Suprapubic skin (tissue), 4 donors: Measurements from ENCODE around the gene PPARGC1A.

Experiments used
- EP300 ChIP-seq: sonication (generic); formaldehyde crosslinking; IDR thresholded peaks from one replicate; pipeline ENCODE4 v1.6.1; 2017; ENCODE audit warnings: antibody characterized with exemption
- POLR2A ChIP-seq, 2 donors: fragments of 450-650 bp; IDR thresholded peaks; one replicate each; pipeline ENCODE4 v1.6.1; 2017; ENCODE audit warnings: antibody characterized with exemption in 2 of 2, mild to moderate bottlenecking in 2 of 2, moderate library complexity in 2 of 2
- POLR2AphosphoS5 ChIP-seq, 3 donors: sonication (generic); formaldehyde crosslinking; IDR thresholded peaks; one replicate each; pipeline ENCODE4 v1.6.1; 2017; ENCODE audit warnings: antibody characterized with exemption in 3 of 3
- TF ChIP-seq, protein P1 (sequence below), 2 donors: fragments of 200-600 bp in 1 of 2; fragments of 450-650 bp in 1 of 2; sonication (generic) in 1 of 2; IDR thresholded peaks; one replicate each; pipeline ENCODE4 v1.5.1; 2016 to 2019; ENCODE audit warnings: antibody characterized with exemption in 2 of 2, mild to moderate bottlenecking in 1 of 2, moderate library complexity in 1 of 2

DNA sequence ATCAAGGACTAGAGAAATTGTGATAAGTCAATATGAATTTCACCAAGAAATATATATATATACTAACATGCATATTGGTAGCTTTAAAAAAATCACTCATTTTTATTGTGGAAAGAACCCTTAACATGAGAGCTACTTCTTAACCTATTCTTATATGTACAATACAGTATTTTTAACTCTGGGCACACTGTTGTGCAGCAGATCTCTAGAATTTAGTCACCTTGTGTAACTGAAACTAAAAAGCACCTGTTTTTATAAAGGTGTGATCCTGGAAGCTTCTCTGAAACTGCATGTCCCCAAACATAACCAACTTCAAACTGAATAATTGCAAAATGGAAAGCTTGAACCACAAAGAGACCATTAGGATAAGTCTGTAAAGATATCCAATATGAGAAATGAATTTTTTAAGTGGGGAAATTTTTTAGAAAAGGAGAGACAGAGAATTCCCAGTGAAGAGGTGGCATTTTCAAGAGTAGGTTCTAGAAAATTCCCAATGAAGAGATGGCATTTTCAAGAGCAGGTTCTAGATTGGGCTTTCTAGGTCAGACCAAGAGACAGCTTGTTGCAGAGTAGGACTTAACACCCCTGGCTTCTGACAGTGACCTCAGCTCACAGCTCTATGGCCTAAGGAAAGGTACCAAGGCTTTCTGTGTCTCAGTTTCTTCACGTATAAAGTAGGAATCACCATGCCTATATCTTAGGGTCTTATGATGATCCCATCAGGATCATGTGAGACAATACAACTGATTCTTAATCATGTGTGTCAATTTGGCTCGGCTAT is 22.0 kb upstream of the PPARGC1A start:
- TF ChIP-seq, protein P1, sequence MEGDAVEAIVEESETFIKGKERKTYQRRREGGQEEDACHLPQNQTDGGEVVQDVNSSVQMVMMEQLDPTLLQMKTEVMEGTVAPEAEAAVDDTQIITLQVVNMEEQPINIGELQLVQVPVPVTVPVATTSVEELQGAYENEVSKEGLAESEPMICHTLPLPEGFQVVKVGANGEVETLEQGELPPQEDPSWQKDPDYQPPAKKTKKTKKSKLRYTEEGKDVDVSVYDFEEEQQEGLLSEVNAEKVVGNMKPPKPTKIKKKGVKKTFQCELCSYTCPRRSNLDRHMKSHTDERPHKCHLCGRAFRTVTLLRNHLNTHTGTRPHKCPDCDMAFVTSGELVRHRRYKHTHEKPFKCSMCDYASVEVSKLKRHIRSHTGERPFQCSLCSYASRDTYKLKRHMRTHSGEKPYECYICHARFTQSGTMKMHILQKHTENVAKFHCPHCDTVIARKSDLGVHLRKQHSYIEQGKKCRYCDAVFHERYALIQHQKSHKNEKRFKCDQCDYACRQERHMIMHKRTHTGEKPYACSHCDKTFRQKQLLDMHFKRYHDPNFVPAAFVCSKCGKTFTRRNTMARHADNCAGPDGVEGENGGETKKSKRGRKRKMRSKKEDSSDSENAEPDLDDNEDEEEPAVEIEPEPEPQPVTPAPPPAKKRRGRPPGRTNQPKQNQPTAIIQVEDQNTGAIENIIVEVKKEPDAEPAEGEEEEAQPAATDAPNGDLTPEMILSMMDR (IDR thresholded peaks at IDR 0.05) = no peak
- TF ChIP-seq POLR2A (IDR thresholded peaks at IDR 0.05) = no peak
- TF ChIP-seq EP300 = no peak
- TF ChIP-seq POLR2AphosphoS5 (IDR thresholded peaks at IDR 0.05) = no peak
